Esophagus squamous epithelium (tissue), 5 donors: Measurements from ENCODE around the gene CITED4. TPM values are rescaled to one million over a fixed set of nuclear protein-coding genes. Genes with fewer than 3 reads are reported as not detected.

ENCODE experiments used
- DNase-seq: peaks from one replicate; lab custom pipeline; 2025; lab: John Stamatoyannopoulos, UW
- H3K27ac ChIP-seq, 4 donors: fragments of 200-600 bp; sonication (generic); one replicate each; pipeline ENCODE4 v1.5.1; 2016 to 2019; ENCODE audit warnings: mild to moderate bottlenecking in 1 of 4
- H3K27me3 ChIP-seq, 4 donors: fragments of 200-600 bp; sonication (generic); 1 replicate in 3 of 4; 2 replicates in 1 of 4; pipeline versions ENCODE4 v1.5.1 to v1.6.0; 2017 to 2021; ENCODE audit warnings: antibody characterized with exemption in 1 of 4
- H3K36me3 ChIP-seq, 3 donors: fragments of 200-600 bp; sonication (generic); one replicate each; pipeline ENCODE4 v1.5.1; 2016 to 2019
- H3K4me1 ChIP-seq, 3 donors: fragments of 200-600 bp; sonication (generic); one replicate each; pipeline ENCODE4 v1.5.1; 2017 to 2019
- H3K4me3 ChIP-seq, 4 donors: fragments of 200-600 bp; sonication (generic); 1 replicate in 3 of 4; 2 replicates in 1 of 4; pipeline ENCODE4 v1.5.1; 2016 to 2019; ENCODE audit warnings: mild to moderate bottlenecking in 2 of 4, moderate library complexity in 1 of 4
- H3K9me3 ChIP-seq, 3 donors: fragments of 200-600 bp; sonication (generic); one replicate each; pipeline ENCODE4 v1.5.1; 2016 to 2019
- CTCF ChIP-seq, 6 experiments: fragments of 450-650 bp in 4 of 6; fragments of 200-600 bp in 2 of 6; sonication (generic) in 2 of 6; IDR thresholded peaks; one replicate each; pipeline ENCODE4 v1.5.1; 2016 to 2019; ENCODE audit warnings: antibody characterized with exemption in 6 of 6, mild to moderate bottlenecking in 4 of 6, moderate library complexity in 4 of 6
- POLR2A ChIP-seq, 4 donors: fragments of 450-650 bp; IDR thresholded peaks; one replicate each; pipeline ENCODE4 v1.6.1; 2017; ENCODE audit warnings: antibody characterized with exemption in 4 of 4, mild to moderate bottlenecking in 4 of 4, moderate library complexity in 3 of 4
- WGBS, 2 donors: methylation state at CpG; one replicate each; pipeline ENCODE4 v1.1.5; 2018; 5-methylcytosine and 5-hydroxymethylcytosine counted together
- intact Hi-C: fragments of 100-400 bp; cut with DNase I; formaldehyde crosslinking; loops from one replicate; pipeline ENCODE4 v1.15.0; 2022
- total RNA-seq, 4 donors: library from RNA; depleted of rRNA; stranded (reverse); fragments of >200 nt; gene quantifications; one replicate each; pipeline ENCODE4 v1.1.0, GENCODE V29; 2016
- donor health status: DM: yes; HTN: yes; CAD: no.

Gene CITED4
- total RNA-seq, 4 donors from 2014 or later, result 12.2 to 40.6 (median 22.1) TPM

GRCh38 chr1:40894455-40894854 lies 32.3 kb upstream of the CITED4 start:
- H3K4me1 ChIP-seq, result peaks cover 16 to 38% (median 19%) of the 10 kb centered on the region in 3 donors
- intact Hi-C loops, result no loop called here
- no peaks in the 10 kb centered on the region for H3K27me3 ChIP-seq
- no peak for DNase-seq
- no peak for TF ChIP-seq POLR2A (IDR thresholded peaks at IDR 0.05)
- TF ChIP-seq CTCF (IDR thresholded peaks at IDR 0.05), result no peak
- H3K36me3 ChIP-seq, result no peaks in the 10 kb centered on the region
- H3K4me3 ChIP-seq, result no peak overlapping the region
- H3K9me3 ChIP-seq, result peaks cover 0 to 20% (median 18%) of the 10 kb centered on the region in 3 donors
- H3K27ac ChIP-seq, result no peak overlapping the region

- DNase-seq, result no peak
- H3K27me3 ChIP-seq, result no peaks in the 10 kb centered on the region
- TF ChIP-seq POLR2A (IDR thresholded peaks at IDR 0.05), result no peak
- no peak overlapping the region for H3K27ac ChIP-seq
- intact Hi-C loops, result no loop called here
- H3K4me3 ChIP-seq, result no peak overlapping the region
- peaks cover 0 to 20% (median 18%) of the 10 kb centered on the region in 3 donors for H3K9me3 ChIP-seq
- H3K4me1 ChIP-seq, result peaks cover 13 to 37% (median 15%) of the 10 kb centered on the region in 3 donors
- H3K36me3 ChIP-seq, result no peaks in the 10 kb centered on the region
These were observed 31.8 kb upstream of the CITED4 start for GRCh38 chr1:40893946-40894345.

DNA sequence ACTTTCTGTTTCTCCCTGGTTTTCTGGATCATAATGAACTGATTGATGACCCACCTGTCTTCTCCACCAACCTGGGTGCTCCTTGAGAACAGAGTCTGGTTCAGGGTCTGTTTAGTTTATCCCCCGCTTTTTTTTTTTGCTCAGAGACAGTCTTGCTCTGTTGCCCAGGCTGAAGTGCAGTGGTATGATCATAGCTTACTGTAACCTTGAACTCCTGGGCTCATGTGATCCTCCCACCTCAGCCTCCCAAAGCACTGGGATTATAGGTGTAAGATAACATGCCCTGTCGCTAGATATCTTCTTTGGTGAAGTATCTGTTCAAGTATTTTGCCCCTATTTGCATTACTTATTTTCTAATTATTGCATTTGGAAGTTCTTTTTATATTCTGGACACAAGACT lies 30.2 kb upstream of the CITED4 start:
- WGBS, 2 donors, result 81 to 89% methylated on average over 2 of the region's 2 CpGs

DNA sequence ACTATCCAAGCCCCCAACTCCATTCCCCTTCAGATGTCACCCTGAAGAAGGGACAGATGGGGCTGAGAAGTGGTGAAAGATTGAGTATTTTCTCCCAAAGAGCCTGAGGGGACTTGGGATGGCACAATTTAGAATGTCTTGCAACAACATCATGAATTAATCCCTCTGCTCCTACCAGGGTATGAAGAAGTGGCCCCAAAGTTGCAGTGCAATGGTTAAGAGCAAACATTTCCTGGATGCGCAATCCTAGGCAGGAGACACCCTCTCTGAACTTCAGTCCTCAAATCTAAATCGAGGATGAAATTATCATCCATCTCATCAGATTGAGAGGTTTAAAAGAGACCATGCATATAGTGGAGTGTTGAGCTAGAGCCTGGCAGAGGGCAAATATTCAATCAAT lies 28.6 kb upstream of the CITED4 start:
- Histone ChIP-seq H3K27ac (no peak overlapping the region), H3K4me1 (peaks cover 0 to 37% (median 15%) of the 10 kb centered on the region in 3 donors), H3K27me3 (no peaks in the 10 kb centered on the region), H3K36me3 (no peaks in the 10 kb centered on the region), H3K4me3 (no peak overlapping the region), H3K9me3 (peaks cover 0 to 20% (median 18%) of the 10 kb centered on the region in 3 donors)
- no peak for DNase-seq
- intact Hi-C loops, result no loop called here
- WGBS, 2 donors, result 45 to 68% methylated on average over 2 of the region's 2 CpGs
- TF ChIP-seq POLR2A (IDR thresholded peaks at IDR 0.05) (no peak), CTCF (IDR thresholded peaks at IDR 0.05) (no peak)

More for the DNA sequence above, 30.2 kb upstream of the CITED4 start:
- TF ChIP-seq CTCF (IDR thresholded peaks at IDR 0.05) (no peak), POLR2A (IDR thresholded peaks at IDR 0.05) (no peak)
- no peak overlapping the region for H3K4me3 ChIP-seq
- DNase-seq, result no peak
- peaks cover 0 to 20% (median 18%) of the 10 kb centered on the region in 3 donors for H3K9me3 ChIP-seq
- no peaks in the 10 kb centered on the region for H3K36me3 ChIP-seq
- H3K27me3 ChIP-seq, result no peaks in the 10 kb centered on the region
- H3K4me1 ChIP-seq, result peaks cover 0 to 24% (median 5%) of the 10 kb centered on the region in 3 donors
- intact Hi-C loops, result no loop called here
- no peak overlapping the region for H3K27ac ChIP-seq

DNA sequence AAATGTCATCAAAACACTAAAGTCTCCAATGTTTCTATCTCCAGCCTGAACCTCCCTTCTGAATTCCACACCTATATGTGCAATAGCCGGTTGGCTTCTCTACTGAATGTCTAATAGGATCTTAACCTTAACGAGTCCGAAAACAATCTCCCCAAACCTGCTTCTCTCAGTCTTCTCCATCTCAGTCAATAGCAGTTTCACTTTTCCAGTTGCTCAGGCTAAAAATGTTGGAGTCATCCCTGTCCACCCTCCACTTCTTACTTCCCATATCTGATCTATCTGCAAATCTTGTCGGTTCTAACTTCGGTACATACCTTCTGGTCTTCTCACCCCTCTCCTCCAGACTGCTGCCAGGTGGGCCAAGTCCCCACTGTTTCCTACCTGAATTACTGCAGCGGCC lies 25.5 kb upstream of the CITED4 start:
- WGBS, 2 donors, result 88 to 97% methylated on average over 6 of the region's 6 CpGs
- no peaks in the 10 kb centered on the region for H3K9me3 ChIP-seq
- H3K4me1 ChIP-seq, result peaks cover 0 to 52% (median 18%) of the 10 kb centered on the region in 3 donors
- H3K36me3 ChIP-seq, result no peaks in the 10 kb centered on the region
- intact Hi-C loops, result no loop called here
- no peak for DNase-seq
- H3K27ac ChIP-seq, result peak overlapping the region in 3 of 4 donors; percentile 24 to 61 (median 50)
- TF ChIP-seq CTCF (IDR thresholded peaks at IDR 0.05) (no peak), POLR2A (IDR thresholded peaks at IDR 0.05) (no peak)
- H3K27me3 ChIP-seq, result peaks cover 0 to 22% (median 0%) of the 10 kb centered on the region in 4 donors
- H3K4me3 ChIP-seq, result no peak overlapping the region

- no peaks in the 10 kb centered on the region for H3K9me3 ChIP-seq
- no CpG with 5 or more reads among the region's 1 CpG for WGBS, 2 donors
- H3K27ac ChIP-seq, result peak overlapping the region; percentile 24 to 61 (median 50)
- H3K36me3 ChIP-seq, result no peaks in the 10 kb centered on the region
- no peak for DNase-seq
- no peak overlapping the region for H3K4me3 ChIP-seq
- intact Hi-C loops, result no loop called here
- TF ChIP-seq POLR2A (IDR thresholded peaks at IDR 0.05), result no peak
- no peak for TF ChIP-seq CTCF (IDR thresholded peaks at IDR 0.05)
- peaks cover 0 to 22% (median 0%) of the 10 kb centered on the region in 4 donors for H3K27me3 ChIP-seq
- peaks cover 0 to 52% (median 18%) of the 10 kb centered on the region in 3 donors for H3K4me1 ChIP-seq
These were observed 24.8 kb upstream of the CITED4 start for GRCh38 chr1:40887012-40887378.
